ENCODE measurements around the gene NPRL2. TPM values are rescaled to one million over a fixed set of nuclear protein-coding genes. Genes with fewer than 3 reads are reported as not detected.

The NPRL2 gene
- total and polyA plus RNA-seq, 2 of the 13 experiments (the other 11 are each of a cell fraction or from before 2014, with no cell fraction given): 30.6 to 51.4 TPM

- TF ChIP-seq, protein P1, sequence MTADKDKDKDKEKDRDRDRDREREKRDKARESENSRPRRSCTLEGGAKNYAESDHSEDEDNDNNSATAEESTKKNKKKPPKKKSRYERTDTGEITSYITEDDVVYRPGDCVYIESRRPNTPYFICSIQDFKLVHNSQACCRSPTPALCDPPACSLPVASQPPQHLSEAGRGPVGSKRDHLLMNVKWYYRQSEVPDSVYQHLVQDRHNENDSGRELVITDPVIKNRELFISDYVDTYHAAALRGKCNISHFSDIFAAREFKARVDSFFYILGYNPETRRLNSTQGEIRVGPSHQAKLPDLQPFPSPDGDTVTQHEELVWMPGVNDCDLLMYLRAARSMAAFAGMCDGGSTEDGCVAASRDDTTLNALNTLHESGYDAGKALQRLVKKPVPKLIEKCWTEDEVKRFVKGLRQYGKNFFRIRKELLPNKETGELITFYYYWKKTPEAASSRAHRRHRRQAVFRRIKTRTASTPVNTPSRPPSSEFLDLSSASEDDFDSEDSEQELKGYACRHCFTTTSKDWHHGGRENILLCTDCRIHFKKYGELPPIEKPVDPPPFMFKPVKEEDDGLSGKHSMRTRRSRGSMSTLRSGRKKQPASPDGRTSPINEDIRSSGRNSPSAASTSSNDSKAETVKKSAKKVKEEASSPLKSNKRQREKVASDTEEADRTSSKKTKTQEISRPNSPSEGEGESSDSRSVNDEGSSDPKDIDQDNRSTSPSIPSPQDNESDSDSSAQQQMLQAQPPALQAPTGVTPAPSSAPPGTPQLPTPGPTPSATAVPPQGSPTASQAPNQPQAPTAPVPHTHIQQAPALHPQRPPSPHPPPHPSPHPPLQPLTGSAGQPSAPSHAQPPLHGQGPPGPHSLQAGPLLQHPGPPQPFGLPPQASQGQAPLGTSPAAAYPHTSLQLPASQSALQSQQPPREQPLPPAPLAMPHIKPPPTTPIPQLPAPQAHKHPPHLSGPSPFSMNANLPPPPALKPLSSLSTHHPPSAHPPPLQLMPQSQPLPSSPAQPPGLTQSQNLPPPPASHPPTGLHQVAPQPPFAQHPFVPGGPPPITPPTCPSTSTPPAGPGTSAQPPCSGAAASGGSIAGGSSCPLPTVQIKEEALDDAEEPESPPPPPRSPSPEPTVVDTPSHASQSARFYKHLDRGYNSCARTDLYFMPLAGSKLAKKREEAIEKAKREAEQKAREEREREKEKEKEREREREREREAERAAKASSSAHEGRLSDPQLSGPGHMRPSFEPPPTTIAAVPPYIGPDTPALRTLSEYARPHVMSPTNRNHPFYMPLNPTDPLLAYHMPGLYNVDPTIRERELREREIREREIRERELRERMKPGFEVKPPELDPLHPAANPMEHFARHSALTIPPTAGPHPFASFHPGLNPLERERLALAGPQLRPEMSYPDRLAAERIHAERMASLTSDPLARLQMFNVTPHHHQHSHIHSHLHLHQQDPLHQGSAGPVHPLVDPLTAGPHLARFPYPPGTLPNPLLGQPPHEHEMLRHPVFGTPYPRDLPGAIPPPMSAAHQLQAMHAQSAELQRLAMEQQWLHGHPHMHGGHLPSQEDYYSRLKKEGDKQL (CRISPR knock-in tag; IDR thresholded peaks at IDR 0.05; ENCODE audit: low read depth): no peak
- peak; percentile 97 for TF ChIP-seq MYC (CRISPR knock-in tag; IDR thresholded peaks at IDR 0.05; ENCODE audit: borderline replicate concordance)
- peak; percentile 2; the same call in 1 of the 2 replicates for TF ChIP-seq CTCF (CRISPR knock-in tag; IDR thresholded peaks at IDR 0.05)
- peak; percentile 84 for TF ChIP-seq PHF21A (CRISPR knock-in tag; IDR thresholded peaks at IDR 0.05)
- TF ChIP-seq LCORL (IDR thresholded peaks at IDR 0.05): no peak
- TF ChIP-seq LCORL (CRISPR knock-in tag; IDR thresholded peaks at IDR 0.05): peak; percentile 83; the same call in 1 of the 2 replicates
- TF ChIP-seq PCBP2 (optimal IDR thresholded peaks at IDR 0.05; ENCODE audit: low read depth, low read length, poor library complexity, severe bottlenecking): no peak
- no peak for TF ChIP-seq ISX (CRISPR knock-in tag; conservative IDR thresholded peaks at IDR 0.05)
- peak; percentile 82; the same call in 1 of the 2 replicates for TF ChIP-seq ZNF333 (CRISPR knock-in tag; IDR thresholded peaks at IDR 0.05; ENCODE audit: borderline replicate concordance)
- no peak for TF ChIP-seq PHB2 (IDR thresholded peaks at IDR 0.05; ENCODE audit: partially characterized antibody)
- no peak for TF ChIP-seq RAD51 (IDR thresholded peaks at IDR 0.05; ENCODE audit: borderline replicate concordance)
- TF ChIP-seq ZNF10 (CRISPR knock-in tag; IDR thresholded peaks at IDR 0.05; ENCODE audit: borderline replicate concordance, low read depth): no peak
- no peak; the same call in none of the 2 replicates for TF ChIP-seq RARA (CRISPR knock-in tag; IDR thresholded peaks at IDR 0.05)
- TF ChIP-seq, protein P2, sequence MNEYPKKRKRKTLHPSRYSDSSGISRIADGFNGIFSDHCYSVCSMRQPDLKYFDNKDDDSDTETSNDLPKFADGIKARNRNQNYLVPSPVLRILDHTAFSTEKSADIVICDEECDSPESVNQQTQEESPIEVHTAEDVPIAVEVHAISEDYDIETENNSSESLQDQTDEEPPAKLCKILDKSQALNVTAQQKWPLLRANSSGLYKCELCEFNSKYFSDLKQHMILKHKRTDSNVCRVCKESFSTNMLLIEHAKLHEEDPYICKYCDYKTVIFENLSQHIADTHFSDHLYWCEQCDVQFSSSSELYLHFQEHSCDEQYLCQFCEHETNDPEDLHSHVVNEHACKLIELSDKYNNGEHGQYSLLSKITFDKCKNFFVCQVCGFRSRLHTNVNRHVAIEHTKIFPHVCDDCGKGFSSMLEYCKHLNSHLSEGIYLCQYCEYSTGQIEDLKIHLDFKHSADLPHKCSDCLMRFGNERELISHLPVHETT (CRISPR knock-in tag; conservative IDR thresholded peaks at IDR 0.05): peak; percentile 94; the same call in 1 of the 2 replicates
- no peak for TF ChIP-seq ZNF749 (CRISPR knock-in tag; IDR thresholded peaks at IDR 0.05; ENCODE audit: borderline replicate concordance)
- TF ChIP-seq MYNN (CRISPR knock-in tag; IDR thresholded peaks at IDR 0.05; ENCODE audit: low read depth): 0 out of 2 replicates have a peak, but pooled peaks have one; percentile 17
- no peak for TF ChIP-seq ZBTB7B (CRISPR knock-in tag; IDR thresholded peaks at IDR 0.05)
- TF ChIP-seq, protein P3, sequence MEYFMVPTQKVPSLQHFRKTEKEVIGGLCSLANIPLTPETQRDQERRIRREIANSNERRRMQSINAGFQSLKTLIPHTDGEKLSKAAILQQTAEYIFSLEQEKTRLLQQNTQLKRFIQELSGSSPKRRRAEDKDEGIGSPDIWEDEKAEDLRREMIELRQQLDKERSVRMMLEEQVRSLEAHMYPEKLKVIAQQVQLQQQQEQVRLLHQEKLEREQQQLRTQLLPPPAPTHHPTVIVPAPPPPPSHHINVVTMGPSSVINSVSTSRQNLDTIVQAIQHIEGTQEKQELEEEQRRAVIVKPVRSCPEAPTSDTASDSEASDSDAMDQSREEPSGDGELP (IDR thresholded peaks at IDR 0.05; ENCODE audit: borderline replicate concordance, low read depth): no peak
These were observed 13.3 kb downstream of the NPRL2 start (continued) for GRCh38 chr3:50337175-50337861.

Measured in HepG2 (cell line).